Activated T-cell treated with anti-CD3 and anti-CD28 coated beads for 1 hour (primary cell): ENCODE measurements around the gene HGFAC.

Experiments used
- DNase-seq: peaks from one replicate; pipeline ENCODE4 v3.0.0-alpha.2; 2020; ENCODE audit warnings: low read depth

The HGFAC gene

DNA sequence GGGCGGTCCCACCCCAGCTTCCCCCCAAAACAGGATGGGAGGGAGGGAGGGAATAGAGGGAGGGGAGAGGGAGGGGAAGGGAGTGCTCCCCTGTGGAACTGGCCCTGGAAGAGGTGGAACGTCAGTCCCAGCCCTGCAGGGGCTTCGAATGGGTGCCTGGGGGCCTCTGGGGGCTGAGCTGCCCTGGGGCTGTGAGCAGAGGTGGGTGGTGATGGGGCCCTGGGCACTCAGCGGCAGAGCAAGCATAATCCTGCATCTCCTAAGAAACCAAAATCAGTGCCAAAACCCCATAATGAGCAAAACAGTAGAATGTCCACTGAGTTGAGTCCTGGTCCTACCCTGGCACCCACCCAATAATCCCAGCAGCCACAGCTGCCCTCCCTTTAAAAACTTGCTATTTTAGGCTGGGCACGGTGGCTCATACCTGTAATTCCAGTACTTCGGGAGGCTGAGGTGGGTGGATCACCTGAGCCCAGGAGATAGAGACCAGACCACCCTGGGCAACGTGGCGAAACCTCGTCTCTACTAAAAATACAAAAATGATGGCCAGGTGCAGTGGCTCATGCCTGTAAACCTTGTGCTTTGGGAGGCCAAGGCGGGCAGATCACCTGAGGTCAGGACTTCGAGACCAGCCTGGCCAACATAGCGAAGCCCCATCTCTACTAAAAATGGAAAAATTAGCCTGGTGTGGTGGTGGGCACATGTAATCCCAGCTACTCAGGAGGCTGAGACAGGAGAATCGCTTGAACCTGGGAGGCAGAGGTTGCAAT lies 32.4 kb downstream of the HGFAC start:
- no peak for DNase-seq

GRCh38 chr4:3475041-3475712 lies 33.4 kb downstream of the HGFAC start:
- DNase-seq: no peak

DNA sequence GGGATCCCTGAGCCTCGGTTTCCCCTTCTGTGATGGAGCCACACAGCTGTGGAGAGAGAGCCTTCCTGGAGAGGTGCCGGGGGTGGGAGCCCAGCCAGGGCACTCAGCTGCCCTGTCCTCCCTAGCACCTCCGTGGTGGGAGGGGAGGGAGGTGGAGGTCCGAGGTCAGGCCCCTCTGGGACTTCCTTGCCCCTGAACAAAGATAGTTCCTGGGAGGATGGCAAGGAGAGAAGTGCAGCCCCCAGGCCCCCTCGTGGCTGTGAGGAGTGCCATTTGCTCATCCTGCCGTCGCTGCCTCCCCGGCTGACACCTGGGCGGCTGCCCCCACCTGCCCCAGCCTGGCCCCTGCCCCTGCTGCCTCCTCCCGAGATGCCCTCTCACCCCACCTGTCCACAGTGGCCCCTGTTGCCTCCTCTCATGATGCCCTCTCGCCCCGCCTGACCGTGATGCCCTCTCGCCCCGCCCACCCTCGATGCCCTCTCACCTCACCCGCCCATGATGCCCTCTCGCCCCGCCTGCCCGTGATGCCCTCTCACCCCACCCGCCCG lies 34.0 kb downstream of the HGFAC start:
- no peak for DNase-seq

DNA sequence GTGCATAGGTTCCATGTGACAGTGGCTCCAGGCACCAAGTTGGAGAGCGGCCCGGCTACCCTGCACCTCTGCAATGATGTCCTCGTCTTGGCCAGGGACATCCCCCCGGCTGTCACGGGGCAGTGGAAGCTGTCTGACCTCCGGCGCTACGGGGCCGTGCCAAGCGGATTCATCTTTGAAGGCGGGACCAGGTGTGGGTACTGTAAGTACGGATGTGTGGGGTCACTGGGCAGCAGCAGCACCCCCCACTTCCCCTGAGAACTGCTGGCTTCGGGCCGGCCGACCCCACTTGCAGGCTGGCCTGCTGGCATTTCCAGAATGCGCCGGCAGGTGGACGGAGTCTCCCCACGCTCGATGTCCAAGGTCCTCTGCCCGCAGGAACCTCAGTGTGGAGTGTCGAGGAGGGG lies 34.6 kb downstream of the HGFAC start:
- DNase-seq: no peak

GRCh38 chr4:3476936-3477749 lies 35.4 kb downstream of the HGFAC start:
- DNase-seq: no peak

GRCh38 chr4:3477750-3478430 lies 36.1 kb downstream of the HGFAC start:
- DNase-seq: no peak

- DNase-seq: no peak
Measured at GRCh38 chr4:3478446-3479357, 36.9 kb downstream of the HGFAC start.

- no peak for DNase-seq
Measured at GRCh38 chr4:3479358-3480101, 37.8 kb downstream of the HGFAC start.

DNA sequence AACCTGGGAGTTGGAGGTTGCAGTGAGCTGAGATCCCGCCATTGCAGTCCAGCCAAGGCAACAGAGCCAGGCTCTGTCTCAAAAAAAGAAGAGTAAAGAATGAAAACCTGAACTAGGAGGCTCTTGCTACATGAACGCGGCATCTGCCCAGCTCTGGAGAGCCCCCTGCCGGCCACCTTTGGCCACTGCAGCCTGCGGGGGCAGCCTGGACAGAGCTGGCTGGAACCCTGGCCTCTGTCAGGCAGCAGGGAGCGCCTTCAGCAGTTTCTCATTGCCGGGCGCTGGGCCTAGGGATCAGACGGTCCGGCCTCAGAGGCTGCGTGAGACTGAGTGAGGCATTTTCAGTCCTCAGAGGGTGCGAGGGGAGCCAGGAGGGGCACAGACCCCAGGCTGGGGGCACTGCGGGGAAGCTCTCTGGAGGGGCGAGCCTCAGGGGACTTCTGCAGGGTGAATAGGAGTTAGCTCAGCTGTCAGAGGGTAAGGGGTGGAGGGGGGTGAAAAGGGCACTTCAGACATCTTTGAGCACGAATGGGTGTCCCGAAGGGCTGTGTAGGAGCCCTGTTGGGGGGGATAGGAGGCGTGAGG lies 38.9 kb downstream of the HGFAC start:
- peak; percentile 56 for DNase-seq

DNA sequence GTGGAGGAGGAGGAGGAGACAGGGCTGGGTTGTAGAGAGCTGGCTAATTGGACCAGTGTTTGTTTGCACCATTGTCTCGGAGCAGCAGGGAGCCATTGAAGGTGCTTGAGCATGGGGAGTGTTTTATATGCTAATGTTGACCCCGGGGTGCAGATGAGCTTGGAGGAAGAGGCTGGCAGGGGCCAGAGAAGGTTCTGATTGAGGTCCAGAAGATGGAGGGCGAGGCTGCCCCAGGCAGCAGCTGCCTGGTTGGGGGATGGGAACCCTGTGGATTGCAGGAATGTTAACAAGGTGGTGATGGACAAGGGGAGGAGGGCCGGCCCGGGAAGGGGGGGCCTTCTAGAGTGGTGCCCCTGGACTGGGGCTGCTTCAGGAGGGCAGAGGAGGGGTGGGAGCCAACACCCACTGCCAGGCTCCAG lies 39.4 kb downstream of the HGFAC start:
- DNase-seq: no peak

- no peak for DNase-seq
Measured at GRCh38 chr4:3481783-3482393, 40.1 kb downstream of the HGFAC start.

DNA sequence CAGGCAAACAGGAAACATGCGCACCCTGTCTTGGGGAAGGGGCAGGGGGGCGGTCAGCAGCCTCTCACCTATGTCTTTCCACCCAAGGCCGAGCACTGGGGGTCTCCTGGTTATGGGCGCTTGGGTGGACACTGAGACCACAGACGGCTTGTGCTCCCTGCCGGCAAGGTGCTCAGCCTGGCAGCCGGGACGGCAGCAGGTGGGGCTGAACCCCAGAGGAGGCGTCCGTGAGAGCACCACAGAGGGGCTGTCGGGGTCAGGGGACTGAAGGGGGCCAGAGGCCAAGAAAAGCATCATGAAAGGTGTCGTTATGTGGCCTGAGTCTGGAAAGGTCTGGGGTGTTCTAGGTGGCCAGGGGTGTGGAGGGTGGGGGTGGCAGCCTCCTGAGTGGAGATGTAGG lies 40.9 kb downstream of the HGFAC start:
- no peak for DNase-seq

GRCh38 chr4:3483471-3483921 lies 41.7 kb downstream of the HGFAC start:
- no peak for DNase-seq

GRCh38 chr4:3484057-3484973 lies 42.5 kb downstream of the HGFAC start:
- no peak for DNase-seq

GRCh38 chr4:3485011-3485791 lies 43.4 kb downstream of the HGFAC start:
- no peak for DNase-seq

- no peak for DNase-seq
Measured at GRCh38 chr4:3485886-3486540, 44.2 kb downstream of the HGFAC start.
